Caco-2 (cell line): Measurements from ENCODE around the gene CSNK1A1. TPM values are rescaled to one million over a fixed set of nuclear protein-coding genes. Genes with fewer than 3 reads are reported as not detected.
A peak's percentile ranks its signal among the peaks of the same experiment; 100 is the strongest.

ENCODE experiments used
- BruUV-seq: library from RNA; stranded (reverse); fragments of 400-500 nt; replicated peaks from 2 replicates; lab custom pipeline; 2021; lab: Mats Ljungman, UMichigan
- CTCF ChIA-PET: fragments of 300-600 bp; sonication (Branson Sonifier 250); formaldehyde crosslinking; loops from one replicate; lab custom pipeline; 2022; ENCODE audit warnings: antibody characterized with exemption; lab: Charles Lee
- POLR2A ChIA-PET: fragments of 300-600 bp; sonication (Branson Sonifier 250); formaldehyde crosslinking; loops from one replicate; lab custom pipeline; 2022; ENCODE audit warnings: antibody characterized with exemption; lab: Charles Lee
- DNase-seq, 2 experiments: peaks; one replicate each; pipeline versions ENCODE4 v3.0.0 to v3.0.0-alpha.2; 2020 to 2022
- H3K27me3 ChIP-seq: replicated peaks from 2 replicates; pipeline ENCODE4 v1.6.0; 2011; ENCODE audit warnings: low read length; ENCODE audit not compliant: control insufficient read depth, insufficient read depth
- H3K36me3 ChIP-seq: 2 replicates; pipeline ENCODE4 v1.5.1; 2011; ENCODE audit warnings: low read length; ENCODE audit not compliant: control insufficient read depth, insufficient read depth
- H3K4me1 ChIP-seq: fragments of 250-450 bp; sonication (Bioruptor Pico); 2 replicates; pipeline ENCODE4 v1.5.1; 2020; ENCODE audit warnings: mild to moderate bottlenecking
- H3K4me3 ChIP-seq: 2 replicates; pipeline ENCODE4 v1.5.1; 2011; ENCODE audit warnings: low read depth, mild to moderate bottlenecking, control low read depth, low read length
- H3K9me3 ChIP-seq: fragments of 250-450 bp; sonication (Bioruptor Pico); 2 replicates; pipeline ENCODE4 v1.5.1; 2020; ENCODE audit warnings: mild to moderate bottlenecking, moderate library complexity
- H3K27ac Mint-ChIP-seq: one replicate; pipeline ENCODE4 v1.8.0; 2022; ENCODE audit warnings: mixed read lengths; ENCODE audit not compliant: unreplicated experiment
- H3K27me3 Mint-ChIP-seq: one replicate; pipeline ENCODE4 v1.8.0; 2022; ENCODE audit warnings: mixed read lengths; ENCODE audit not compliant: insufficient read depth, unreplicated experiment
- H3K36me3 Mint-ChIP-seq: one replicate; pipeline ENCODE4 v1.8.0; 2022; ENCODE audit warnings: mild to moderate bottlenecking, mixed read lengths; ENCODE audit not compliant: insufficient read depth, unreplicated experiment
- H3K4me1 Mint-ChIP-seq: one replicate; pipeline ENCODE4 v1.8.0; 2022; ENCODE audit warnings: low read depth, mixed read lengths; ENCODE audit not compliant: unreplicated experiment
- H3K4me3 Mint-ChIP-seq: one replicate; pipeline ENCODE4 v1.8.0; 2022; ENCODE audit warnings: mild to moderate bottlenecking, moderate library complexity, mixed read lengths; ENCODE audit not compliant: unreplicated experiment
- H3K9me3 Mint-ChIP-seq: one replicate; pipeline ENCODE4 v1.8.0; 2022; ENCODE audit warnings: mixed read lengths; ENCODE audit not compliant: unreplicated experiment
- CTCF ChIP-seq, 2 experiments: fragments of 200-600 bp in 1 of 2; IDR thresholded peaks; 1 replicate in 1 of 2; 2 replicates in 1 of 2; pipeline versions ENCODE4 v1.5.1 to v1.8.0; 2011 to 2022; ENCODE audit warnings: antibody characterized with exemption in 1 of 2, control low read depth in 1 of 2, inconsistent platforms in 1 of 2, low read depth in 1 of 2, low read length in 1 of 2, mild to moderate bottlenecking in 1 of 2, moderate library complexity in 1 of 2; ENCODE audit not compliant: insufficient read depth in 1 of 2, severe bottlenecking in 1 of 2, unreplicated experiment in 1 of 2
- intact Hi-C: fragments of 100-400 bp; cut with micrococcal nuclease; formaldehyde crosslinking; loops from one replicate; pipeline ENCODE4 v1.10.0; 2022; ENCODE audit not compliant: unreplicated experiment
- total RNA-seq: library from RNA; stranded (reverse); gene quantifications from 2 replicates; pipeline ENCODE4 v1.2.3, GENCODE V29; 2022

The CSNK1A1 gene
- total RNA-seq, 1 experiment from 2014 or later = 264 TPM

GRCh38 chr5:149526845-149527590, 24.2 kb downstream of the CSNK1A1 start:
- ChIA-PET POLR2A (no interaction called here), CTCF (interaction anchor here (0.6 kb wide), 1 partner anchor 9 kb away, joined by 3 read pairs; no protein-coding TSS in a partner anchor)
- Mint-ChIP-seq H3K4me3 (no peak overlapping the region), H3K36me3 (peaks cover 39% of the 10 kb centered on the region), H3K9me3 (no peaks in the 10 kb centered on the region), H3K27ac (peak overlapping the region; percentile 67), H3K27me3 (no peaks in the 10 kb centered on the region), H3K4me1 (peaks cover 26% of the 10 kb centered on the region)
- intact Hi-C loops = no loop called here
- peaks cover 1% of the 10 kb centered on the region; the same call in 1 of the 2 replicates for H3K36me3 ChIP-seq
- TF ChIP-seq CTCF (IDR thresholded peaks at IDR 0.05; ENCODE audit: insufficient read depth in 1 of 2, low read depth in 1 of 2, low read length in 1 of 2, severe bottlenecking in 1 of 2, unreplicated experiment in 1 of 2) = no peak
- H3K9me3 ChIP-seq = no peaks in the 10 kb centered on the region
- BruUV-seq = no TSS peak
- DNase-seq = peak in 1 of 2 experiments; percentile 9
- no peak overlapping the region for H3K4me3 ChIP-seq
- H3K27me3 ChIP-seq = no peaks in the 10 kb centered on the region
- H3K4me1 ChIP-seq = peaks cover 17% of the 10 kb centered on the region

GRCh38 chr5:149521739-149522685, 29.2 kb downstream of the CSNK1A1 start:
- Histone ChIP-seq H3K4me3 (no peak overlapping the region), H3K36me3 (peaks cover 1% of the 10 kb centered on the region; the same call in 1 of the 2 replicates), H3K27me3 (no peaks in the 10 kb centered on the region), H3K4me1 (no peaks in the 10 kb centered on the region), H3K9me3 (no peaks in the 10 kb centered on the region)
- H3K36me3 Mint-ChIP-seq = peaks cover 63% of the 10 kb centered on the region
- H3K4me3 Mint-ChIP-seq = no peak overlapping the region
- TF ChIP-seq CTCF (IDR thresholded peaks at IDR 0.05; ENCODE audit: insufficient read depth in 1 of 2, low read depth in 1 of 2, low read length in 1 of 2, severe bottlenecking in 1 of 2, unreplicated experiment in 1 of 2) = no peak
- BruUV-seq = no TSS peak
- H3K27me3 Mint-ChIP-seq = no peaks in the 10 kb centered on the region
- H3K4me1 Mint-ChIP-seq = peaks cover 3% of the 10 kb centered on the region
- intact Hi-C loops = no loop called here
- H3K27ac Mint-ChIP-seq = peak overlapping the region; percentile 3
- no peaks in the 10 kb centered on the region for H3K9me3 Mint-ChIP-seq
- CTCF ChIA-PET = interaction anchor here (1.2 kb wide), 1 partner anchor 70 kb away, joined by 13 read pairs; no protein-coding TSS in a partner anchor
- POLR2A ChIA-PET = interaction anchor here (0.9 kb wide), 1 partner anchor 28 kb away, joined by 4 read pairs; no protein-coding TSS in a partner anchor
- no peak for DNase-seq

- POLR2A ChIA-PET = no interaction called here
- BruUV-seq = no TSS peak
- Mint-ChIP-seq H3K27ac (peak overlapping the region; percentile 42), H3K36me3 (peaks cover 76% of the 10 kb centered on the region), H3K9me3 (no peaks in the 10 kb centered on the region), H3K4me1 (no peaks in the 10 kb centered on the region), H3K27me3 (no peaks in the 10 kb centered on the region), H3K4me3 (no peak overlapping the region)
- H3K9me3 ChIP-seq = no peaks in the 10 kb centered on the region
- DNase-seq = no peak
- no peaks in the 10 kb centered on the region for H3K4me1 ChIP-seq
- H3K36me3 ChIP-seq = peaks cover 1% of the 10 kb centered on the region; the same call in 1 of the 2 replicates
- H3K4me3 ChIP-seq = no peak overlapping the region
- intact Hi-C loops = loop anchor here (5.0 kb wide), 1 partner anchor 33 kb away; the partner anchor contains the start of gene CSNK1A1
- CTCF ChIA-PET = interaction anchor here (1.3 to 1.4 kb wide), 2 partner anchors 32 to 67 kb away, joined by 3 to 4 read pairs; partner anchors contain the start of gene CSNK1A1
- no peaks in the 10 kb centered on the region for H3K27me3 ChIP-seq
- TF ChIP-seq CTCF (IDR thresholded peaks at IDR 0.05; ENCODE audit: insufficient read depth in 1 of 2, low read depth in 1 of 2, low read length in 1 of 2, severe bottlenecking in 1 of 2, unreplicated experiment in 1 of 2) = no peak
Measured at GRCh38 chr5:149519601-149520000, 31.6 kb downstream of the CSNK1A1 start.
